ENCODE data around the gene EID2B. TPM values are rescaled to one million over a fixed set of nuclear protein-coding genes. Genes with fewer than 3 reads are reported as not detected.

The EID2B gene
- total and polyA plus RNA-seq, 2 experiments from 2014 or later, result 2.2 to 3.7 TPM

GRCh38 chr19:39539165-39539517 lies 6.5 kb upstream of the EID2B start:
- Histone ChIP-seq H3K27me3 (no peaks in the 10 kb centered on the region), H3K36me3 (replicated peaks; ENCODE audit: insufficient read depth, low read depth) (no peaks in the 10 kb centered on the region), H3K4me2 (peak overlapping the region; percentile 83), H3K9me3 (ENCODE audit: low read depth) (no peaks in the 10 kb centered on the region), H3K27ac (peak overlapping the region; percentile 92), H3K4me1 (ENCODE audit: insufficient read depth) (peaks cover 12% of the 10 kb centered on the region), H3K9me2 (replicated peaks; ENCODE audit: insufficient read depth) (no peaks in the 10 kb centered on the region), H3K4me3 (peak overlapping the region; percentile 88), H2AFZ (peak overlapping the region; percentile 48), H3K79me2 (peaks cover 31% of the 10 kb centered on the region), H4K20me1 (ENCODE audit: insufficient read depth, poor library complexity, severe bottlenecking) (peaks cover 4% of the 10 kb centered on the region)
- TF ChIP-seq EZH2phosphoT487 (IDR thresholded peaks at IDR 0.05; ENCODE audit: low read depth, severe bottlenecking, unreplicated experiment), result no peak
- no peak for TF ChIP-seq EZH2 (IDR thresholded peaks at IDR 0.05; ENCODE audit: borderline replicate concordance)
- no peak for TF ChIP-seq CTCF (IDR thresholded peaks at IDR 0.05; ENCODE audit: poor library complexity)
- WGBS (ENCODE audit: low lambda C conversion rate, missing lambda C conversion rate), result 4% methylated on average over 10 of the region's 10 CpGs
- DNase-seq (ENCODE audit: low spot score), result peak; percentile 28

- no peaks in the 10 kb centered on the region for H3K9me3 ChIP-seq (ENCODE audit: low read depth)
- H2AFZ ChIP-seq, result no peak overlapping the region
- peaks cover 2% of the 10 kb centered on the region for H4K20me1 ChIP-seq (ENCODE audit: insufficient read depth, poor library complexity, severe bottlenecking)
- 87% methylated on average over 3 of the region's 3 CpGs for WGBS (ENCODE audit: low lambda C conversion rate, missing lambda C conversion rate)
- H3K27ac ChIP-seq, result no peak overlapping the region
- H3K4me3 ChIP-seq, result no peak overlapping the region
- no peak for DNase-seq (ENCODE audit: low spot score)
- peaks cover 52% of the 10 kb centered on the region for H3K79me2 ChIP-seq
- H3K4me1 ChIP-seq (ENCODE audit: insufficient read depth), result peaks cover 7% of the 10 kb centered on the region
- no peaks in the 10 kb centered on the region for H3K27me3 ChIP-seq
- no peak for TF ChIP-seq CTCF (IDR thresholded peaks at IDR 0.05; ENCODE audit: poor library complexity)
- no peaks in the 10 kb centered on the region for H3K9me2 ChIP-seq (replicated peaks; ENCODE audit: insufficient read depth)
- no peak overlapping the region for H3K4me2 ChIP-seq
- no peaks in the 10 kb centered on the region for H3K36me3 ChIP-seq (replicated peaks; ENCODE audit: insufficient read depth, low read depth)
Observed at GRCh38 chr19:39533791-39534190, 1.1 kb upstream of the EID2B start.

GRCh38 chr19:39533003-39533512 lies 406 bp upstream of the EID2B start:
- H2AFZ ChIP-seq, result no peak overlapping the region
- no peak overlapping the region for H3K4me2 ChIP-seq
- no peak for TF ChIP-seq CTCF (IDR thresholded peaks at IDR 0.05; ENCODE audit: poor library complexity)
- no peak for TF ChIP-seq EZH2phosphoT487 (IDR thresholded peaks at IDR 0.05; ENCODE audit: low read depth, severe bottlenecking, unreplicated experiment)
- no peak for TF ChIP-seq EZH2 (IDR thresholded peaks at IDR 0.05; ENCODE audit: borderline replicate concordance)
- peaks cover 45% of the 10 kb centered on the region for H3K79me2 ChIP-seq
- no peaks in the 10 kb centered on the region for H3K9me3 ChIP-seq (ENCODE audit: low read depth)
- H3K4me1 ChIP-seq (ENCODE audit: insufficient read depth), result no peaks in the 10 kb centered on the region
- DNase-seq (ENCODE audit: low spot score), result no peak
- H3K9me2 ChIP-seq (replicated peaks; ENCODE audit: insufficient read depth), result no peaks in the 10 kb centered on the region
- no peak overlapping the region for H3K27ac ChIP-seq
- H3K36me3 ChIP-seq (replicated peaks; ENCODE audit: insufficient read depth, low read depth), result no peaks in the 10 kb centered on the region
- H3K27me3 ChIP-seq, result no peaks in the 10 kb centered on the region
- WGBS (ENCODE audit: low lambda C conversion rate, missing lambda C conversion rate), result 33% methylated on average over 12 of the region's 12 CpGs
- no peaks in the 10 kb centered on the region for H4K20me1 ChIP-seq (ENCODE audit: insufficient read depth, poor library complexity, severe bottlenecking)
- H3K4me3 ChIP-seq, result no peak overlapping the region

GRCh38 chr19:39531834-39532232 lies 819 bp downstream of the EID2B start:
- TF ChIP-seq EZH2phosphoT487 (IDR thresholded peaks at IDR 0.05; ENCODE audit: low read depth, severe bottlenecking, unreplicated experiment), result no peak
- no peak for TF ChIP-seq CTCF (IDR thresholded peaks at IDR 0.05; ENCODE audit: poor library complexity)
- no peak for TF ChIP-seq EZH2 (IDR thresholded peaks at IDR 0.05; ENCODE audit: borderline replicate concordance)
- H3K36me3 ChIP-seq (replicated peaks; ENCODE audit: insufficient read depth, low read depth), result no peaks in the 10 kb centered on the region
- no peaks in the 10 kb centered on the region for H3K27me3 ChIP-seq
- WGBS (ENCODE audit: low lambda C conversion rate, missing lambda C conversion rate), result 41% methylated on average over 14 of the region's 14 CpGs
- peak overlapping the region; percentile 27 for H3K27ac ChIP-seq
- no peaks in the 10 kb centered on the region for H3K9me3 ChIP-seq (ENCODE audit: low read depth)
- peak overlapping the region; percentile 95 for H3K4me2 ChIP-seq
- no peaks in the 10 kb centered on the region for H3K4me1 ChIP-seq (ENCODE audit: insufficient read depth)
- peak overlapping the region; percentile 68 for H2AFZ ChIP-seq
- peaks cover 33% of the 10 kb centered on the region for H3K79me2 ChIP-seq
- peak overlapping the region; percentile 56 for H3K4me3 ChIP-seq
- H3K9me2 ChIP-seq (replicated peaks; ENCODE audit: insufficient read depth), result no peaks in the 10 kb centered on the region
- no peak for DNase-seq (ENCODE audit: low spot score)
- H4K20me1 ChIP-seq (ENCODE audit: insufficient read depth, poor library complexity, severe bottlenecking), result no peaks in the 10 kb centered on the region

Data from hepatocyte (in vitro differentiated cells).